ENCODE results near the gene TNFRSF21.
A peak's percentile ranks its signal among the peaks of the same experiment; 100 is the strongest.
"Not testable (repeated sequence)": the region's sequence is repeated elsewhere in the genome, so short reads cannot be mapped to it uniquely, and the experiment has no call there.

TNFRSF21 gene

DNA sequence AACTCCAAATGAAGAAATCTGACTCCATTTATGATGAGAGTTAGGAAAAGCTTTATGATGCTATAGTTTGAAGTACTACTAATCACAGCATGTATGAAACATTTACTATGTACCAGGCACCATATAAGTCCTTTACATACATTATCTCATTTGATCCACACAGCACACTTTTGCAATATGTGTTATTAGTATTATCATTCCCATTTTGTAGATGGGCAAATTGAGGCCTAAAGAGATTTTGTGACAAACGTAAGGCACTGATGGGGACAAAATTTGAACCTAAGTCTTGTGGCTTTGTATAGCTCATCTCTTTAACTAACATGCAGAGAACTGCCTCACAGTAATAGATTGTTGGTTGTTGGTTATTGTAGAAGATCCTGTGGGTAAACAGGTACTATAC is 14.2 kb upstream of the TNFRSF21 start:
- Histone ChIP-seq H3K4me3 (no peak overlapping the region), H3K9ac (no peak overlapping the region), H4K20me1 (no peaks in the 10 kb centered on the region), H3K27me3 (no peaks in the 10 kb centered on the region), H3K27ac (no peak overlapping the region), H3K4me1 (no peaks in the 10 kb centered on the region), H3K36me3 (no peaks in the 10 kb centered on the region), H3K4me2 (no peak overlapping the region), H3K9me3 (no peaks in the 10 kb centered on the region; the same call in 1 of the 2 replicates)
- TF ChIP-seq Cebpa-rat (IDR thresholded peaks at IDR 0.05) = no peak

DNA sequence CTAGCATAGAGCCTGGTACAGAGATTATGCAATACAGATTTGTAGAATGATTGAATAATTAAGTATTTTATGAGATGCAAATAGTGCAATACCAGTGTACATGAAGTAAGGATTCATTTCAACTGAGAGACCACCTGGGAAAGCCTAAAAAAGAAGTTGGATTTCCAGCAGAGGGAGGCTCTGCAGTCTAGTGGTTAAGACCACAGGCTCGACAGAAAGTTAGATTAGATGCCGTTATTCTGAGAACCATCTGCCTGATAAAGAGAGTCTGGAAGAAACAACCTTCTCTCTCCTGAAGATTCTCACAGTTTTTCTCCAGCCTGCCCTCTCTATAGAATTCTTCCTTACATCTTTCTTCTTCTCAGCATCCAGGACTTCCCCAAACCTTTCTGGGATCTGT is 13.6 kb upstream of the TNFRSF21 start:
- H3K9ac ChIP-seq = no peak overlapping the region
- no peaks in the 10 kb centered on the region for H4K20me1 ChIP-seq
- H3K27ac ChIP-seq = no peak overlapping the region
- no peaks in the 10 kb centered on the region for H3K27me3 ChIP-seq
- H3K4me3 ChIP-seq = no peak overlapping the region
- H3K9me3 ChIP-seq = no peaks in the 10 kb centered on the region; the same call in 1 of the 2 replicates
- no peaks in the 10 kb centered on the region for H3K36me3 ChIP-seq
- no peaks in the 10 kb centered on the region for H3K4me1 ChIP-seq
- no peak for TF ChIP-seq Cebpa-rat (IDR thresholded peaks at IDR 0.05)
- H3K4me2 ChIP-seq = no peak overlapping the region

DNA sequence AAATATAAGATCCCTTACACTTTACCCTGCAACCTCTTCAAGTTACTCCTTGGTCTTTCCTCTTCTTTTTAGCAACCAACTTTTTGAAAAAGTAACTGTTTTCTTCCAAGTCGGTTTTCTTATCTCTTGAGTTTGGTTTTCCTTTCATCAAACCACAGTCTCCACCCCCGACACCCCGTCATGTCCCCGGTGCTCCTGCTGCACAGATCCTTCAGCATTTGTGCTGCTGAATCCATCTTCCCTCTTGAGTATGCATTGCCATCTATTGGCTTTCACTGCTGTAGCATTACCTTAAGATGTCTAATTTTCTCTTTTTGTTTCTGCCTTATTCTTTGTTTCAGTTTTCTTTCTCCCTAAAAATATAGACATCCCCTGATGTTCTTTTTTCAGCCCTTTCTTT is 11.9 kb upstream of the TNFRSF21 start:
- no peaks in the 10 kb centered on the region for H3K27me3 ChIP-seq
- H3K9me3 ChIP-seq = 0 out of 2 replicates have a peak, but pooled peaks cover 2% of the 10 kb centered on the region
- TF ChIP-seq Cebpa-rat (IDR thresholded peaks at IDR 0.05) = no peak
- no peak overlapping the region for H3K9ac ChIP-seq
- H3K4me1 ChIP-seq = no peaks in the 10 kb centered on the region
- no peaks in the 10 kb centered on the region for H3K36me3 ChIP-seq
- H3K4me3 ChIP-seq = no peak overlapping the region
- no peak overlapping the region for H3K4me2 ChIP-seq
- no peak overlapping the region for H3K27ac ChIP-seq
- H4K20me1 ChIP-seq = no peaks in the 10 kb centered on the region

DNA sequence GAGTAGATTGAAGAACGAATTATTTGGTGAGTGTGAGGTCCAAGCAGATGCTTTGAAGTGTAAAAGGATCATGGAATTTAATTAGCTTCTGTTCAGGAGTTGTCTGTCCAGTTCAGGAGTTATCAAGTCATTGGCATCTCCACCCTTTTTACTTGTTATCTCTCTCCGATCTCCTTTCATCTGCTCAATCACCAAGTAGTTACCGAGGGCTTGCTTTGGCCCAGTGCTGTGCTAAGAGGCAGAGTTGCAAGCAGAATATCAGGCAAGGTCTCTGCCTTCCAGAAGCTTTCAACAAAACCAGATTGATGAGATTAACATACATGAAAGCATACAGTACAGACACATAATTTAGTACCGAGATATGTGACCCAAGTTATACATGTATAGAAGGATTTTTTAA is 10.2 kb upstream of the TNFRSF21 start:
- no peaks in the 10 kb centered on the region for H3K4me1 ChIP-seq

DNA sequence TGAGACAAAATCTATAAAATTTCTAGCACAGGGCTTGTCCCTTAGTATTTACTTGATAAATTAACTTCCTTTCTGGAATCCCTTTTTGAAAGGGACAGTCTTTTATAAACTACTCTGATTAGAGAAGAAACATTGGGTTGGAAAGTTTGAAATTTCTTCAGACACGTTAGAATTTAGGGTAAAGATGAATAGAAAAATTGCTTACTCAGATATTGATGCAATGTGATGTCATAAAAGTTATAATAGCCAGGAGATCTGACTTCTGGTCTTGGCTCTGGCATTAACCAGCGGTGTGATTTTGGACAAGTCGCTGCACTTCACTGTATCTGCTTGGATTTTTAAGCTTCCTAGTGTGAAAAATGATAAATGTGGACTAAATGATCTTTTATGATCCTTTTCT is 9.7 kb upstream of the TNFRSF21 start:
- Histone ChIP-seq H3K4me1 (no peaks in the 10 kb centered on the region), H3K9me3 (0 out of 2 replicates have a peak, but pooled peaks cover 4% of the 10 kb centered on the region), H3K27me3 (no peaks in the 10 kb centered on the region), H4K20me1 (no peaks in the 10 kb centered on the region), H3K4me2 (no peak overlapping the region), H3K9ac (no peak overlapping the region), H3K36me3 (no peaks in the 10 kb centered on the region), H3K27ac (no peak overlapping the region), H3K4me3 (no peak overlapping the region)
- no peak for TF ChIP-seq Cebpa-rat (IDR thresholded peaks at IDR 0.05)

More for the DNA sequence above, 10.2 kb upstream of the TNFRSF21 start:
- Histone ChIP-seq H3K27ac (no peak overlapping the region), H3K9ac (no peak overlapping the region), H3K4me3 (no peak overlapping the region), H3K27me3 (no peaks in the 10 kb centered on the region), H3K9me3 (0 out of 2 replicates have a peak, but pooled peaks cover 4% of the 10 kb centered on the region), H3K4me2 (no peak overlapping the region), H4K20me1 (no peaks in the 10 kb centered on the region), H3K36me3 (no peaks in the 10 kb centered on the region)
- no peak for TF ChIP-seq Cebpa-rat (IDR thresholded peaks at IDR 0.05)

GRCh38 chr6:47318236-47318989 is 8.7 kb upstream of the TNFRSF21 start:
- Histone ChIP-seq H3K9ac (no peak overlapping the region), H3K4me1 (no peaks in the 10 kb centered on the region), H3K9me3 (0 out of 2 replicates have a peak, but pooled peaks cover 4% of the 10 kb centered on the region)

GRCh38 chr6:47315181-47315580 is 5.5 kb upstream of the TNFRSF21 start:
- H3K9me3 ChIP-seq, H3K27me3 ChIP-seq, H4K20me1 ChIP-seq, H3K4me1 ChIP-seq, H3K9ac ChIP-seq, H3K4me2 ChIP-seq, H3K36me3 ChIP-seq, H3K27ac ChIP-seq, H3K4me3 ChIP-seq: not testable (repeated sequence)

More at GRCh38 chr6:47318236-47318989, 8.7 kb upstream of the TNFRSF21 start:
- TF ChIP-seq Cebpa-rat (IDR thresholded peaks at IDR 0.05) = no peak
- Histone ChIP-seq H4K20me1 (no peaks in the 10 kb centered on the region), H3K27me3 (no peaks in the 10 kb centered on the region), H3K4me3 (no peak overlapping the region), H3K36me3 (no peaks in the 10 kb centered on the region), H3K27ac (no peak overlapping the region), H3K4me2 (no peak overlapping the region)

DNA sequence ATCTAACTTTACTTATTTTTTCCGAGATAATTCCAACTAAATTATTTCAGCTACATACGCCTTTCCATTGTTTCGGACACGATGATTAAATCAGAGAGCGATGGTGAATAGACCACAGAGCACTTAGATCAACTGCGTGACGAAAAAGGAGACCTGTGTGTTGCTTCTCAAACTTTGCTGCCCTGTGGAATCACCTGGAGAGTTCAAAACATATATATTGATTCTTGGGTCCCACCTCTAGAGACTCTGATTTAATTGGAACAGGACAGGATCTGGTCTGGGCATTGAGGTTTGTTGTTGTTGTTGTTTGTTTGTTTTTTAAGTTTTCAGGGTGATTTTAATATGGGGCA is 401 bp upstream of the TNFRSF21 start:
- H3K9ac ChIP-seq = no peak overlapping the region
- H3K27me3 ChIP-seq = no peaks in the 10 kb centered on the region
- H3K36me3 ChIP-seq = peaks cover 11% of the 10 kb centered on the region; the same call in 1 of the 2 replicates
- H3K9me3 ChIP-seq = no peaks in the 10 kb centered on the region
- H4K20me1 ChIP-seq = peaks cover 42% of the 10 kb centered on the region
- H3K27ac ChIP-seq = no peak overlapping the region
- H3K4me3 ChIP-seq = peak overlapping the region; percentile 99
- H3K4me2 ChIP-seq = 0 out of 2 replicates have a peak overlapping the region, but pooled peaks have one; percentile 8
- no peak for TF ChIP-seq Cebpa-rat (IDR thresholded peaks at IDR 0.05)
- peaks cover 27% of the 10 kb centered on the region for H3K4me1 ChIP-seq

DNA sequence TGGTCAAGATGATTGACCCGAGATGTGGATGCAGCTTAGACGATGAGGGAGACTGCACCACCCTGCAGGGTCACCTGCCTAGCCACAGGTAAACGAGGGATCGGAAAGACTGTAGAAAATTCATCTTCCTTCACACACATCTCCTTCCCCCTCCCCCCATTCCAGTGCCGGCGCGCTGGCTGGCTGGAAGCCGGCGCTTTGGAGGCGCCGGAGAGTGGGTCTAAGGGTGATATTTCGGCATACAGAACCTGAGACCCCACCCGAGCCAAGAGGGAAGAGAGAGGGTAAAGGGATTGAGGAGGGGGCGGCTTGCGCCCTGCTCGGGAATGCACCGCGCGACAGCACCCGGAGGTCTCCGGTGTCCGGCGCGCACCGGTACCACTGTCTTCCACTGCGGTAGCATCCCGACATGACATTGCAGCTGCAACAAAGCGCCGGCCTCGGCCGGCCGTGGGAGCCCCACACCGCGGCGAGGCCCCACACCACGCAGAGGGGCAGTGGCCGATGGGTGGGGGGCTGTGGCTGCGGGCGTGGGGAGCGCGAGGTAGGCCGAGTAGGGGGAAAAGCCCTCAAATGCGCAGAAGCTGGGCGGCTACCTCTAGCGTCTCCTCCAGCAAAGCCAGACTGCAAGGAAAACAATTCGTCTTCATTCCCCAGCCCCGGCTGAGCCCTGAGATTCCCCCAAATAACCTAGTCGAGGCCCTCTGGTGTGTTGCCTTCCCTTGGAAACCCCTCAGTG is 984 bp downstream of the TNFRSF21 start:
- no peaks in the 10 kb centered on the region for H3K27me3 ChIP-seq
- H3K36me3 ChIP-seq = peaks cover 19% of the 10 kb centered on the region
- peak overlapping the region; percentile 96 for H3K9ac ChIP-seq
- H3K4me1 ChIP-seq = peaks cover 29% of the 10 kb centered on the region
- no peaks in the 10 kb centered on the region for H3K9me3 ChIP-seq
- H4K20me1 ChIP-seq = peaks cover 55% of the 10 kb centered on the region
- peak overlapping the region; percentile 99 for H3K4me3 ChIP-seq
- TF ChIP-seq Cebpa-rat (IDR thresholded peaks at IDR 0.05) = no peak
- peak overlapping the region; percentile 95 for H3K27ac ChIP-seq
- peak overlapping the region; percentile 96 for H3K4me2 ChIP-seq

DNA sequence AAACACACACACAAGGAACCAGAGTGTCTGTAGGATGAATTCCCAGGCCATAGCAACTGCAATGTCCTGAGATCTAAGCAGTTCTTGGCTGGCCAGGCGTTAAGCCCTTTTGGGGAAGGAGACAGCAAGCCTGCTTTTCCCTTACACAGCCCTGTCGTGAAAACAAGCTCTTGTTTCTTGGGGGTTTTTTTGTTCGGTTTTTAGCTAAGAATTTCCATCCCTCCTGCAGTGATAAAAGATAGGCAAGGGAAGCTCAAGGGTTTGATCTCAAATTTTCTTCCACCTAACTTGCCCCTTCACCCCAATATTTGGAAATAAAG is 1.5 kb downstream of the TNFRSF21 start:
- no peak for TF ChIP-seq Cebpa-rat (IDR thresholded peaks at IDR 0.05)
- H4K20me1 ChIP-seq = peaks cover 61% of the 10 kb centered on the region
- H3K4me1 ChIP-seq = peaks cover 29% of the 10 kb centered on the region
- peak overlapping the region; percentile 99 for H3K4me3 ChIP-seq
- no peaks in the 10 kb centered on the region for H3K27me3 ChIP-seq
- H3K4me2 ChIP-seq = peak overlapping the region; percentile 96
- peaks cover 2% of the 10 kb centered on the region; the same call in 1 of the 2 replicates for H3K9me3 ChIP-seq
- peaks cover 24% of the 10 kb centered on the region for H3K36me3 ChIP-seq
- peak overlapping the region; percentile 96 for H3K9ac ChIP-seq
- H3K27ac ChIP-seq = peak overlapping the region; percentile 95

All from BLaER1 (cell line).